H9 (cell line): ENCODE results near the gene SULT2B1. TPM values are rescaled to one million over a fixed set of nuclear protein-coding genes. Genes with fewer than 3 reads are reported as not detected.

Experiments
- DNase-seq: peaks from one replicate; pipeline ENCODE4 v3.0.0-alpha.2; 2017
- H2AFZ ChIP-seq: one replicate; pipeline ENCODE4 v1.6.1; 2013; ENCODE audit warnings: mild to moderate bottlenecking, low read length, control low read depth, moderate library complexity
- H2AK5ac ChIP-seq: 2 replicates; pipeline ENCODE4 v1.6.1; 2013; ENCODE audit warnings: low read length, control low read depth, mixed read lengths; ENCODE audit not compliant: insufficient read length
- H2BK120ac ChIP-seq: one replicate; pipeline ENCODE4 v1.6.1; 2013; ENCODE audit warnings: low read depth, mild to moderate bottlenecking, low read length, control low read depth, inconsistent platforms; ENCODE audit not compliant: poor library complexity, severe bottlenecking
- H2BK12ac ChIP-seq: 2 replicates; pipeline ENCODE4 v1.6.1; 2013; ENCODE audit warnings: low read length, control low read depth, mixed read lengths, low read depth; ENCODE audit not compliant: insufficient read length
- H2BK15ac ChIP-seq: 2 replicates; pipeline ENCODE4 v1.6.1; 2013; ENCODE audit warnings: low read depth, low read length, control low read depth
- H2BK20ac ChIP-seq: one replicate; pipeline ENCODE4 v1.6.1; 2013; ENCODE audit warnings: low read depth, mild to moderate bottlenecking, low read length, control low read depth, inconsistent platforms; ENCODE audit not compliant: poor library complexity, severe bottlenecking
- H2BK5ac ChIP-seq: 2 replicates; pipeline ENCODE4 v1.6.1; 2013; ENCODE audit warnings: low read length, control low read depth, mixed read lengths; ENCODE audit not compliant: insufficient read length
- H3K14ac ChIP-seq: 2 replicates; pipeline ENCODE4 v1.6.1; 2013; ENCODE audit warnings: low read length, control low read depth; ENCODE audit not compliant: insufficient read depth
- H3K18ac ChIP-seq: 2 replicates; pipeline ENCODE4 v1.6.1; 2013; ENCODE audit warnings: low read depth, mild to moderate bottlenecking, mixed read lengths, low read length, control low read depth; ENCODE audit not compliant: insufficient read length
- H3K23ac ChIP-seq: 2 replicates; pipeline ENCODE4 v1.6.1; 2013; ENCODE audit warnings: low read length, control low read depth, mixed read lengths, low read depth; ENCODE audit not compliant: insufficient read length
- H3K23me2 ChIP-seq: 2 replicates; pipeline ENCODE4 v1.6.1; 2013; ENCODE audit warnings: low read depth, mild to moderate bottlenecking, mixed read lengths, low read length, control low read depth; ENCODE audit not compliant: insufficient read length, poor library complexity, severe bottlenecking
- H3K27ac ChIP-seq: 2 replicates; pipeline ENCODE4 v1.5.1; 2013; ENCODE audit warnings: low read length, control low read depth, mixed read lengths, low read depth; ENCODE audit not compliant: insufficient read length
- H3K27me3 ChIP-seq: 2 replicates; pipeline ENCODE4 v1.6.1; 2013; ENCODE audit warnings: low read length, control low read depth, inconsistent platforms; ENCODE audit not compliant: insufficient read depth
- H3K4ac ChIP-seq: 2 replicates; pipeline ENCODE4 v1.6.1; 2013; ENCODE audit warnings: low read depth, mild to moderate bottlenecking, control low read depth, inconsistent platforms, low read length, moderate library complexity
- H3K4me1 ChIP-seq: 2 replicates; pipeline ENCODE4 v1.6.1; 2013; ENCODE audit warnings: low read length, control low read depth, inconsistent platforms; ENCODE audit not compliant: insufficient read depth
- H3K4me2 ChIP-seq: 2 replicates; pipeline ENCODE4 v1.6.1; 2013; ENCODE audit warnings: low read length, control low read depth, mixed read lengths; ENCODE audit not compliant: insufficient read length, insufficient read depth
- H3K56ac ChIP-seq: 2 replicates; pipeline ENCODE4 v1.6.1; 2013; ENCODE audit warnings: low read depth, mild to moderate bottlenecking, mixed read lengths, low read length, control low read depth; ENCODE audit not compliant: insufficient read length
- H3K79me1 ChIP-seq: 2 replicates; pipeline ENCODE4 v1.6.1; 2013; ENCODE audit warnings: low read depth, mild to moderate bottlenecking, moderate library complexity, low read length, control low read depth, inconsistent platforms; ENCODE audit not compliant: insufficient read depth, poor library complexity, severe bottlenecking
- H3K79me2 ChIP-seq: 2 replicates; pipeline ENCODE4 v1.6.1; 2013; ENCODE audit warnings: low read length, control low read depth, inconsistent platforms; ENCODE audit not compliant: insufficient read depth
- H3K9ac ChIP-seq: 2 replicates; pipeline ENCODE4 v1.6.1; 2013; ENCODE audit warnings: low read length, control low read depth, mixed read lengths; ENCODE audit not compliant: insufficient read length; ENCODE audit errors: extremely low read depth
- H3K9me3 ChIP-seq: one replicate; pipeline ENCODE4 v1.6.1; 2013; ENCODE audit warnings: low read depth, low read length, inconsistent platforms; ENCODE audit not compliant: control insufficient read depth
- H3T11ph ChIP-seq: one replicate; pipeline ENCODE4 v1.6.1; 2013; ENCODE audit warnings: mild to moderate bottlenecking, low read length, control low read depth, inconsistent platforms
- H4K20me1 ChIP-seq: one replicate; pipeline ENCODE4 v1.6.1; 2013; ENCODE audit not compliant: control insufficient read depth, insufficient read length, insufficient read depth
- H4K5ac ChIP-seq: 2 replicates; pipeline ENCODE4 v1.6.1; 2013; ENCODE audit warnings: low read depth, mild to moderate bottlenecking, mixed read lengths, low read length, control low read depth; ENCODE audit not compliant: insufficient read length
- H4K8ac ChIP-seq: replicated peaks from 2 replicates; pipeline ENCODE4 v1.6.1; 2013; ENCODE audit warnings: low read length, control low read depth, mixed read lengths, low read depth; ENCODE audit not compliant: insufficient read length
- H4K91ac ChIP-seq: 2 replicates; pipeline ENCODE4 v1.6.1; 2013; ENCODE audit warnings: low read depth, mild to moderate bottlenecking, moderate library complexity, mixed read lengths, low read length, control low read depth; ENCODE audit not compliant: insufficient read length
- H3K27ac Mint-ChIP-seq, 3 experiments: 2 replicates in 2 of 3; 3 replicates in 1 of 3; pipeline ENCODE4 v1.8.0; 2020 to 2021; ENCODE audit warnings: mixed read lengths in 3 of 3, mild to moderate bottlenecking in 1 of 3, moderate library complexity in 1 of 3
- H3K27me3 Mint-ChIP-seq: 2 replicates; pipeline ENCODE4 v1.8.0; 2021; ENCODE audit warnings: low read depth, mild to moderate bottlenecking, moderate library complexity, mixed read lengths
- H3K36me3 Mint-ChIP-seq, 3 experiments: 2 replicates in 2 of 3; 3 replicates in 1 of 3; pipeline ENCODE4 v1.8.0; 2020 to 2021; ENCODE audit warnings: low read depth in 3 of 3, mixed read lengths in 3 of 3; ENCODE audit not compliant: insufficient read depth in 1 of 3
- H3K4me1 Mint-ChIP-seq, 2 experiments: 2 replicates each; pipeline ENCODE4 v1.8.0; 2020; ENCODE audit warnings: mixed read lengths in 2 of 2
- H3K4me3 Mint-ChIP-seq, 2 experiments: 2 replicates in 1 of 2; 3 replicates in 1 of 2; pipeline ENCODE4 v1.8.0; 2020 to 2021; ENCODE audit warnings: mild to moderate bottlenecking in 2 of 2, mixed read lengths in 2 of 2, moderate library complexity in 1 of 2
- H3K9me3 Mint-ChIP-seq, 2 experiments: 2 replicates in 1 of 2; 3 replicates in 1 of 2; pipeline ENCODE4 v1.8.0; 2020; ENCODE audit warnings: mild to moderate bottlenecking in 2 of 2, mixed read lengths in 2 of 2, moderate library complexity in 1 of 2
- WGBS: extraction: QIAGEN DNeasy Blood & Tissue Kit; methylation state at CpG from one replicate; pipeline ENCODE4 v1.1.7; 2013; ENCODE audit warnings: missing lambda C conversion rate, low lambda C conversion rate, mixed read lengths; ENCODE audit not compliant: insufficient read length; ENCODE audit errors: extremely low coverage; 5-methylcytosine and 5-hydroxymethylcytosine counted together
- total RNA-seq: library from RNA; stranded (reverse); gene quantifications from 2 replicates; pipeline ENCODE4 v1.2.1, GENCODE V29; 2021
- TF ChIP-seq, protein P1 (sequence below): fragments of 200-600 bp; sonication (generic); conservative IDR thresholded peaks from 3 replicates; pipeline ENCODE4 v1.8.0; 2021; ENCODE audit warnings: antibody characterized with exemption, mild to moderate bottlenecking

SULT2B1 gene
- total RNA-seq, 1 experiment from 2014 or later = 1.7 TPM

- peaks cover 6% of the 10 kb centered on the region for H3K27me3 Mint-ChIP-seq
- H3K9me3 ChIP-seq = no peaks in the 10 kb centered on the region
- no peaks in the 10 kb centered on the region for H3K79me2 ChIP-seq
- H3K27ac Mint-ChIP-seq = peak overlapping the region in 1 of 3 experiments; percentile 72; a peak in 1 of 7 replicates
- H4K8ac ChIP-seq = no peak overlapping the region
- H3K23ac ChIP-seq = no peak overlapping the region
- H2BK20ac ChIP-seq = no peak overlapping the region
- peaks cover 0 to 5% (median 0%) of the 10 kb centered on the region in 3 experiments; a peak in 4 of 7 replicates for H3K36me3 Mint-ChIP-seq
- peaks cover 8 to 27% of the 10 kb centered on the region in 2 experiments for H3K4me1 Mint-ChIP-seq
- H3K4ac ChIP-seq = no peak overlapping the region
- no peaks in the 10 kb centered on the region for H3K79me1 ChIP-seq
- H4K91ac ChIP-seq = no peak overlapping the region
- no peak overlapping the region for H3K27ac ChIP-seq
- H3K4me3 Mint-ChIP-seq = peak overlapping the region; percentile 40 to 64; a peak in 3 of 5 replicates
- DNase-seq = no peak
- H3K18ac ChIP-seq = no peak overlapping the region
- no peak overlapping the region for H2BK15ac ChIP-seq
- H3K4me1 ChIP-seq = no peaks in the 10 kb centered on the region
- no peaks in the 10 kb centered on the region for H4K20me1 ChIP-seq
- WGBS = no CpG with 5 or more reads among the region's 27 CpGs
- H2BK12ac ChIP-seq = no peak overlapping the region
- H3K4me2 ChIP-seq = peak overlapping the region; percentile 63
- H2BK5ac ChIP-seq = no peak overlapping the region
- H2AK5ac ChIP-seq = no peak overlapping the region
- no peaks in the 10 kb centered on the region for H3K9me3 Mint-ChIP-seq
- H2BK120ac ChIP-seq = no peak overlapping the region
- no peak overlapping the region for H2AFZ ChIP-seq
- H3K14ac ChIP-seq = no peak overlapping the region
- TF ChIP-seq, protein P1, sequence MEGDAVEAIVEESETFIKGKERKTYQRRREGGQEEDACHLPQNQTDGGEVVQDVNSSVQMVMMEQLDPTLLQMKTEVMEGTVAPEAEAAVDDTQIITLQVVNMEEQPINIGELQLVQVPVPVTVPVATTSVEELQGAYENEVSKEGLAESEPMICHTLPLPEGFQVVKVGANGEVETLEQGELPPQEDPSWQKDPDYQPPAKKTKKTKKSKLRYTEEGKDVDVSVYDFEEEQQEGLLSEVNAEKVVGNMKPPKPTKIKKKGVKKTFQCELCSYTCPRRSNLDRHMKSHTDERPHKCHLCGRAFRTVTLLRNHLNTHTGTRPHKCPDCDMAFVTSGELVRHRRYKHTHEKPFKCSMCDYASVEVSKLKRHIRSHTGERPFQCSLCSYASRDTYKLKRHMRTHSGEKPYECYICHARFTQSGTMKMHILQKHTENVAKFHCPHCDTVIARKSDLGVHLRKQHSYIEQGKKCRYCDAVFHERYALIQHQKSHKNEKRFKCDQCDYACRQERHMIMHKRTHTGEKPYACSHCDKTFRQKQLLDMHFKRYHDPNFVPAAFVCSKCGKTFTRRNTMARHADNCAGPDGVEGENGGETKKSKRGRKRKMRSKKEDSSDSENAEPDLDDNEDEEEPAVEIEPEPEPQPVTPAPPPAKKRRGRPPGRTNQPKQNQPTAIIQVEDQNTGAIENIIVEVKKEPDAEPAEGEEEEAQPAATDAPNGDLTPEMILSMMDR = no peak
- H3K9ac ChIP-seq = no peak overlapping the region
- H3T11ph ChIP-seq = no peak overlapping the region
- no peak overlapping the region for H3K56ac ChIP-seq
- no peaks in the 10 kb centered on the region for H3K27me3 ChIP-seq
- peaks cover 12% of the 10 kb centered on the region for H3K23me2 ChIP-seq
- H4K5ac ChIP-seq = no peak overlapping the region
Measured at GRCh38 chr19:48502350-48503018, 49.5 kb upstream of the SULT2B1 start.
